Right lobe of liver (tissue), 6 donors: Measurements from ENCODE around the gene BRSK1. TPM values are rescaled to one million over a fixed set of nuclear protein-coding genes. Genes with fewer than 3 reads are reported as not detected.

ENCODE experiments used
- ATAC-seq, 4 donors: fragments of 200-7000 bp; cut with Tn5 transposase; one replicate each; pipeline ENCODE4 v1.9.1; 2020; ENCODE audit warnings: mild to moderate bottlenecking in 4 of 4, moderate library complexity in 4 of 4
- DNase-seq, 3 donors: peaks; one replicate each; pipeline ENCODE4 v3.0.0-alpha.2; 2020
- H3K27ac ChIP-seq, 3 donors: fragments of 200-600 bp; one replicate each; pipeline ENCODE4 v1.8.0; 2022
- H3K27me3 ChIP-seq, 2 donors: fragments of 200-600 bp; one replicate each; pipeline ENCODE4 v1.8.0; 2022
- H3K36me3 ChIP-seq, 4 donors: fragments of 200-600 bp; sonication (generic) in 1 of 4; one replicate each; pipeline versions ENCODE4 v1.5.1 to v1.8.0; 2017 to 2022; ENCODE audit warnings: control low read depth in 1 of 4
- H3K4me1 ChIP-seq, 4 donors: fragments of 200-600 bp; sonication (generic) in 1 of 4; one replicate each; pipeline versions ENCODE4 v1.5.1 to v1.8.0; 2017 to 2022; ENCODE audit warnings: control low read depth in 1 of 4
- H3K4me3 ChIP-seq, 3 donors: fragments of 200-600 bp; one replicate each; pipeline ENCODE4 v1.8.0; 2022
- H3K9me3 ChIP-seq, 4 donors: fragments of 200-600 bp; sonication (generic) in 1 of 4; one replicate each; pipeline versions ENCODE4 v1.5.1 to v1.8.0; 2017 to 2022; ENCODE audit warnings: control low read depth in 1 of 4
- POLR2A ChIP-seq: fragments of 450-650 bp; IDR thresholded peaks from one replicate; pipeline ENCODE4 v1.6.1; 2017; ENCODE audit warnings: antibody characterized with exemption, mild to moderate bottlenecking
- WGBS: methylation state at CpG from one replicate; pipeline ENCODE4 v1.1.6; 2018; ENCODE audit warnings: low coverage, low lambda C conversion rate; ENCODE audit not compliant: insufficient coverage; ENCODE audit errors: missing lambda C conversion rate; 5-methylcytosine and 5-hydroxymethylcytosine counted together
- intact Hi-C, 2 donors: fragments of 100-400 bp; cut with DNase I; formaldehyde crosslinking; loops; one replicate each; pipeline versions ENCODE4 v1.11.2 to v1.14.1; 2022
- total RNA-seq, 6 experiments: library from RNA; depleted of rRNA in 2 of 6; stranded (reverse); fragments of >200 nt in 2 of 6; fragmentation: NEBNext Ultra II Directional in 3 of 6; extraction: Animal tissue kit (Norgen Biotek cat#: 25700) in 3 of 6; gene quantifications; one replicate each; pipeline versions ENCODE4 v1.1.0 to v1.2.4, GENCODE V29; 2016 to 2023
- TF ChIP-seq, protein P1 (sequence below), 4 donors: fragments of 200-600 bp in 3 of 4; fragments of 450-650 bp in 1 of 4; IDR thresholded peaks; one replicate each; pipeline versions ENCODE4 v1.5.1 to v1.8.0; 2016 to 2022; ENCODE audit warnings: antibody characterized with exemption in 4 of 4, mild to moderate bottlenecking in 2 of 4
- donor health status: DM: no; HTN: yes; CAD: no.
- donor health status: DM: no; HTN: no; CAD: no.
- donor health status: DM: no; HTN: no; CAD: no.
- donor health status: DM: no; HTN: yes; CAD: no.
- donor health status: DM: no; HTN: yes; CAD: no.

BRSK1 gene
- total RNA-seq, 6 experiments from 2014 or later, result 0.20 to 0.29 (median 0.24) TPM; not detected in 3

DNA sequence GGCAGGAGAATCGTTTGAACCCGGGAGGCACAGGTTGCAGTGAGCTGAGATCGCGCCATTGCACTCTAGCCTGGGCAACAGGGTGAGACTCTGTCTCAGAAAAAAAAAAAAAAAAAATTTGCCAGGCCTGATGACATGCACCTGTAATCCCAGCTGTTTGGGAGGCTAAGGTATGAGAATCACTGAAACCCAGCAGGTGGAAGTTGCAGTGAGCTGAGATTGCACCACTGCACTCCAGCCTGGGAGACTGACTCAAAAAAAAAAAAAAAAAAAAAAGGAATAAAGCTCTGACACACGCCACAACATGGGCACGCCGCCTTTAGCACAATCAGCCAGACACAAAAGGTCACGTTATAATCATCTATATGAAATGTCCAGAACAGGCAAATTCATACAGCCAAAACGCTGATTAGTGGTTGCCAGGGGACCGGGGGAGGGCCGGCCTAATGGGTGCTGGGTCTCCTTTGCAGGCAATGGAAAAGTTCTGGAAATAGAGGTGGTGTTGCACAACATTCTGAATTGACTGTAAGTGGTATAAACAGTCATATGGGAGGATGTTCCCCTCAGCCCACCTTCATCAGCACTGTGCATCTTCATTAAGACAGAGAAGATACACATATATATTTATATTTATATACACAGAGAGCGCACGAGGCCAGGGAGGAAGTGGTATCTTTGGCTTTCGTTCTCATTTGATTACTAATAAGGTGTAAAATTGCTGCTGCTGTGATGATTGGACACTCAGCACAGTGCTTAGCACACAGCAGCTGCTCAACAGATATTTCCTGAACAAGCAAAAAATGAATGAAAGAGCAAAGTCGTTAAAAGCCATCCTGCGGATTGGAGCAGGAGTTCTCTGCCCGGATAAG lies 7.7 kb upstream of the BRSK1 start:
- intact Hi-C loops, result no loop called here
- Histone ChIP-seq H3K27ac (no peak overlapping the region), H3K36me3 (peaks cover 0 to 6% (median 0%) of the 10 kb centered on the region in 4 donors), H3K4me3 (no peak overlapping the region), H3K27me3 (no peaks in the 10 kb centered on the region), H3K9me3 (no peaks in the 10 kb centered on the region), H3K4me1 (peaks cover 0 to 12% (median 0%) of the 10 kb centered on the region in 4 donors)
- 57% methylated on average over 7 of the region's 17 CpGs for WGBS
- DNase-seq, result no peak
- TF ChIP-seq, protein P1, sequence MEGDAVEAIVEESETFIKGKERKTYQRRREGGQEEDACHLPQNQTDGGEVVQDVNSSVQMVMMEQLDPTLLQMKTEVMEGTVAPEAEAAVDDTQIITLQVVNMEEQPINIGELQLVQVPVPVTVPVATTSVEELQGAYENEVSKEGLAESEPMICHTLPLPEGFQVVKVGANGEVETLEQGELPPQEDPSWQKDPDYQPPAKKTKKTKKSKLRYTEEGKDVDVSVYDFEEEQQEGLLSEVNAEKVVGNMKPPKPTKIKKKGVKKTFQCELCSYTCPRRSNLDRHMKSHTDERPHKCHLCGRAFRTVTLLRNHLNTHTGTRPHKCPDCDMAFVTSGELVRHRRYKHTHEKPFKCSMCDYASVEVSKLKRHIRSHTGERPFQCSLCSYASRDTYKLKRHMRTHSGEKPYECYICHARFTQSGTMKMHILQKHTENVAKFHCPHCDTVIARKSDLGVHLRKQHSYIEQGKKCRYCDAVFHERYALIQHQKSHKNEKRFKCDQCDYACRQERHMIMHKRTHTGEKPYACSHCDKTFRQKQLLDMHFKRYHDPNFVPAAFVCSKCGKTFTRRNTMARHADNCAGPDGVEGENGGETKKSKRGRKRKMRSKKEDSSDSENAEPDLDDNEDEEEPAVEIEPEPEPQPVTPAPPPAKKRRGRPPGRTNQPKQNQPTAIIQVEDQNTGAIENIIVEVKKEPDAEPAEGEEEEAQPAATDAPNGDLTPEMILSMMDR (IDR thresholded peaks at IDR 0.05), result no peak
- no peak for TF ChIP-seq POLR2A
- ATAC-seq, result no peak

DNA sequence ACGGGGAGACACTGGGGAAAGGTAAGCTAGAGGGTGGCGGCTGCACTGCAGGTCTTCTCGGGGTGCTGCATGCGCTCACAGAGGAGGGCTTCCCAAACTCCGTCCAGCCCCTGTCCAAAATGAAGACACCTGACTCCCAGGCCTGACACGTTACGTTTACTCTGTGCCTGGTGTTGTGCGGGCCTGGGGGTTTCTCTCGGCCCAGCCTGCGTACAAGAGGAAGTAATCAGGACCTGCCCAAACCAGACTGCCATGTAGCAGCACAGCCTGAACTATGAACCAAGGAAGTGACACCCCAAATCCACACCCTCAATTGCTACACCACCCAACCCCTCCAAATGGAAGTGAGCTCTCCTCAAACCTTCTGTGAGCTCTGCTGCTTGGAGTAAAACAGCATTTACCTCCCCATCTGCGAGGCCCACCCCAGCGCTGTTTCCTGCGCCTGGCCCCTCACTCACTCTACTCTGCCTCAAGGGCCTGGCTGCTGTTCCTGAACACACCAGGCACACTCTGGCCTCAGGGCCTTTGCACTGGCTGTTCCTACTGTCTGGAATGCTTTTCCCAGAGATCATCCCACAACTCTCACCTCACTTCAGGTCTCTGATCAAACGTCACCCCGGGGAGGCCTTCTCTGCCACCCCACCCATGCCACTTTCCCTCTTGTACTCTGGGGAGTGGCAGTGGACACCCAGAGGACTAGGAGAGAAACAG lies 6.9 kb upstream of the BRSK1 start:
- H3K4me3 ChIP-seq, result no peak overlapping the region
- H3K4me1 ChIP-seq, result peaks cover 0 to 12% (median 0%) of the 10 kb centered on the region in 4 donors
- DNase-seq (no peak), ATAC-seq (no peak)
- H3K27me3 ChIP-seq, result no peaks in the 10 kb centered on the region
- no peaks in the 10 kb centered on the region for H3K9me3 ChIP-seq
- intact Hi-C loops, result no loop called here
- no peak overlapping the region for H3K27ac ChIP-seq
- TF ChIP-seq, protein P1 (IDR thresholded peaks at IDR 0.05), result no peak
- TF ChIP-seq POLR2A, result no peak
- WGBS, result 73% methylated on average over 6 of the region's 15 CpGs
- peaks cover 0 to 6% (median 0%) of the 10 kb centered on the region in 4 donors for H3K36me3 ChIP-seq

DNA sequence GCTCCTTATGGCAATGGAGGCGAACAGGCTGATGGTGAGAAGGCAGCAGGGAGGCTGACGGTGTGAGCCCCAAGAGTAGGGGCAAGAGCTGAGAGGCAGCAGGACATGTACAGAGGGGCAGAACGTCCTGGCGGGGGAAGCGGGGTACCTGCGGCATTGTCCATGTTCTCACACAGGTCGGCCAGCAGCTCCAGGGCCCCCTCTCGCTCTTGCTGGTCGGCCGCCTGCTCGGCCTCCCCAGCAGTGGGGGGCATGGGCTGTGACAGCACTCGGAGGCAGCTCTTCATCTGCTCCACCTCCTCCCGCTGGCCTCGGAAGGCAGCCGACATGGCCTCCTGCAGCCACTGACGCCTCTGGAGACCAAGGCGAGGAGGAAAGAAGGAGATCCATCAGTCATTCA lies 6.3 kb upstream of the BRSK1 start:
- intact Hi-C loops, result no loop called here
- TF ChIP-seq POLR2A, result no peak
- TF ChIP-seq, protein P1 (IDR thresholded peaks at IDR 0.05), result no peak
- Histone ChIP-seq H3K4me3 (no peak overlapping the region), H3K36me3 (peaks cover 0 to 6% (median 0%) of the 10 kb centered on the region in 4 donors), H3K27me3 (no peaks in the 10 kb centered on the region), H3K9me3 (no peaks in the 10 kb centered on the region), H3K4me1 (peaks cover 0 to 12% (median 0%) of the 10 kb centered on the region in 4 donors), H3K27ac (no peak overlapping the region)
- DNase-seq, result no peak
- no peak for ATAC-seq
- WGBS, result 77% methylated on average over 2 of the region's 17 CpGs

DNA sequence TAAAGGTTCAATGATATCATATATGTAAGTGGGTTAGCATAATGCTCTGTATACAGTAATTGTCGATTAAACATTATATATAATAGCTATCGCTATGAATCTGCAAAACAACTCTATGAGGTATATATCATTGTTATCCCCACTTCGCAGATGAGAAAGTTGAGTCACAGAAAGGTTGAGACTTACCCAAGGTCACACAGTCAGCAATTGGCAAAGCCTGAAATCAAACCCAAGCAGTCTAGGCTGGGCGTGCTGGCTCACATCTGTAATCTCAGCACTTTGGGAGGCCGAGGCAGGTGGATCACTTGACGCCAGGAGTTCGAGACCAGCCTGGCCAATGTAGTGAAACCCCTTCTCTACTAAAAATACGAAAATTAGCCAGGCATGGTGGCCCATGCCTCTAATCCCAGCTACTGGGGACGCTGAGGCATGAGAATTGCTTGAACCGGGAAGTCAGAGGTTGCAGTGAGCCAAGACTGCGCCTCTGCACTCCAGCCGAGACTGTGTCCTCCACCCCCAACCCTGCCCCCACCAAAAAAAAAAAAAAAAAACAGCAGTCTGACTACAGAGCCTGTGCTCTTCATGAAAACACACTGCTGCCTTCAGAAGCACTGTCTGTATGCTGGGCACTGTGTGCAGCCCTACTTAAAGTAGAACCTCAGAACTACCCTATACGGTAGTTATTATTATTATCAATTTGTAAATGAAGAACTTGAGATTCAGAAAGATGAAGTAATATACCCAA lies 5.2 kb upstream of the BRSK1 start:
- no peak overlapping the region for H3K4me3 ChIP-seq
- 80% methylated on average over 11 of the region's 13 CpGs for WGBS
- ATAC-seq (no peak), DNase-seq (no peak)
- H3K36me3 ChIP-seq, result peaks cover 0 to 6% (median 0%) of the 10 kb centered on the region in 4 donors
- H3K27me3 ChIP-seq, result no peaks in the 10 kb centered on the region
- peaks cover 0 to 12% (median 0%) of the 10 kb centered on the region in 4 donors for H3K4me1 ChIP-seq
- H3K9me3 ChIP-seq, result no peaks in the 10 kb centered on the region
- no peak for TF ChIP-seq POLR2A
- TF ChIP-seq, protein P1 (IDR thresholded peaks at IDR 0.05), result no peak
- H3K27ac ChIP-seq, result no peak overlapping the region
- intact Hi-C loops, result no loop called here
